Measurements from ENCODE around the gene SYNGR3.

SYNGR3 gene

GRCh38 chr16:1997494-1998359 lies 8.0 kb downstream of the SYNGR3 start:
- no peak for DNase-seq

DNA sequence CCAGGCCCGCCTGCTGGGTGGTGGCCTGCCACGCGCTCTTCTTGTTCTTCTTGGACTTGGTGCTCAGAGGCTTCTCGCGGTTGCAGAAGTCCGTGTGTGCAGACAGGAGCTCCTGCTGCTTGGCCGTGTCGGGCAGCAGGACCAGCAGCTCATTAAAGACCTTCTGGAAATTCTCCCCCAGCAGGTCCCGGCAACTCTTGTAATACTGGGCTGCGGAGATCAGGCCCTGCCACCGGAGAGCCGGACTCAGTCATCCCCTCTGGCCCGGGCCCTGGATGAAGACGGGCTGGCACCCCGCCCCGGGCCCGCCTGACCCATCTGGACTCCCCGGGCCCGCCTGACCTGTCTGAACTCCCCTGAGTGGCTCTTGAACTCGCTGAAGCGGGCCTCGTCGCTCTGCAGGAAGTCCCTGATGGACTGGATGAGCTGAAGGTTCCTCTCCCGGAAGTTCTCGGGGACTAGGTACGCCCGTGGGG lies 8.6 kb downstream of the SYNGR3 start:
- DNase-seq: no peak

- DNase-seq: no peak
Measured at GRCh38 chr16:1998852-1999801, 9.4 kb downstream of the SYNGR3 start.

DNA sequence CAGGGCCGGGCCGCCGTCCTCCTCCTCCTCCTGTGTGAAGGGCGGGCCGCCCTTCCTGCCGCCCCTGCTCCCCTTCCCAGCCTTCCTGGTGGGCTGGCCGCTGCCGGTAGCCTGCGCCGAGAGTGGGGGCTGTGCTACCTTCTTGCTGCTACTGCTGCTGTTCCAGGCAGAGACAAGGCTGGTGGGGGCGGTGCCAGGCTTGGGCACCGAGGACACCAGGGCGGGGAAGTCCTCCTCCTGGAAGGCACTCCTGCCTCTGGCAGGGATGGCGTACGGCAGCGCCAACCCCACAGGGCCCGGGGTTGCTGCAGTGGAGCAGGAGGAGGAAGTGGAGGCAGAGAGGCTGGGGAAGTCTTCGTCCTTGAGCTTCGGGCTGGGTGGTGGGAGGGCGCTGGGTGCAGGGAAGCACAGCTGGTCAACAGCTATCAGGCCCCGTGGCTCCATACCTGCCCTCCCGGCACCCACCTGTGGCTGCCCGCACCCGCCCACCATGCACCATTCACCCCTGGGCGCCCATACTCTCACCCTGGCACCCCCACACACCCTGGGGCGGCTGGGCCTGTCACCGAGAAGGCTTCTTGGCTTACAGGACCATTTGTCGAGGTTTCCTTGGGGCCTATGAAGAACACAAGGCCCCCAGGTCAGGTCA lies 10.2 kb downstream of the SYNGR3 start:
- no peak for DNase-seq

- no peak for DNase-seq
Measured at GRCh38 chr16:2001035-2001434, 11.3 kb downstream of the SYNGR3 start.

- DNase-seq: no peak
Measured at GRCh38 chr16:2001456-2002355, 11.9 kb downstream of the SYNGR3 start.

GRCh38 chr16:2002406-2003230 lies 12.8 kb downstream of the SYNGR3 start:
- no peak for DNase-seq

DNA sequence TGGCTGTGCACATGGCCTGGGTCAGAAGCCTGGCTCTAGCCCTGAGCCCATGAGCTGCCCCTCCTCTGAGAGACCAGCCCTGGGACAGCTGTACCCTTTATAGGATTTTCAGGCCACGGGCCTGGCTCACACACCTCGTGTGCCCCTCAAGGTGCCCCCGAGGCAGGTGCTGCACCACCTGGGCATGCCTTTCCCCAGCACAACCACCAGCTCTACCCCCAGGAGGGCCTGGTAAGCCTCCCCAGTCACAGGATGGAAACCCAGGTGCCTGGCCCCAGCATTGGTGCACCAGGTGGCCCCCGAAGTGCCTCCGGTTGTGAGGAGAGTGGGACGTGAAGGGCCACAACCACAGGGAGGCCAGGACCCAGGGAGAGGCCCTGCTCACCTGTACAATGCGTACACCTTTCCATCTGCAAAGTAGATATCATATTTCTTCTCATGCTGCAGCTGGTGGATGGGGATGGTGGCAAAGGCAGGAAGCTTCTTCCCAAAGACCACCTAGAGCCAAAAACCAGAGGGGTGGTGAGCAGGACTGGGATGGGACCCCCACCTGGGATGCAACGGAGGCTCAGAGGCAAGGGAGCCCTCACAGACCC lies 13.6 kb downstream of the SYNGR3 start:
- no peak for DNase-seq

DNA sequence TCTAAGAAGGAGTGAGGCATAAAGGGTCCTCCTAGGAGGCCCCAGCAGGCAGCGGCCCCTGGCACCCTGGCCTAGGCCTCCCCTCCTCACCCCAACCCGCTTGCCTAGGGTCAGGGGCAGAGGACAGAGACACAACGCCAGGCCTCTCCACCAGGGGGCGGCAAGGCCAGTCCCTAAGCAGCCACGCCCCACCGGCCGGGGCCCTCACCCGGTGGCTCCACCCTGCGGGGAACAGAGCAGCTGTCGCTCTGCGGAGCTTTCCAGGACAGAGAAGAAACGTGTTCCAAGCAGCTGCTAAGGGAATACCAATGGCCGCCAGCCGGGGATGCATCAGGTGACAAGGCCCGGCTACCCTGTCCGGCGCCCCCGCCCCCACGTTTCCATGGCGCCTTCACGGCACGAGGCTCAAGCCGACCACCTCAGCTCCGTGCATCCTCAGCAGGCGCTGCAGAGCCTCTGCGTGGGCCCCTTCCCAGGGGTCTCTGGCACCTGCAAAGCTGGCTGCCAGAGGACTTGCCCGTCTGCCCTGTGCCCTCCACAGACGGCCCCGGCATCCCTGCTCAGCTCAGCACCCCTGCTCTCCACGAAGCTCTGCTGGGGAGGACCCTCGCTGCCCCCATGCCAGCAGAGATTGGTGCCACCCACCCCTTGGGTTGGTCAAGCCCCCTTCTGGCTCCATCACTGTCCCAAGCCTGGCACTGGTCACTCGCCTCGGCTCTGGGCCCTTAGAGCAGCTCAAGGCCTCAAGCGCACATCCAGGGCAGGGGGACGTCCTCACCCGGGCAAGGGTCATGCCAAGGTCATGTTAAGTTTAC lies 14.3 kb downstream of the SYNGR3 start:
- no peak for DNase-seq

- no peak for DNase-seq
Measured at GRCh38 chr16:2004795-2005517, 15.2 kb downstream of the SYNGR3 start.

GRCh38 chr16:2005646-2006045 lies 15.9 kb downstream of the SYNGR3 start:
- DNase-seq: no peak

DNA sequence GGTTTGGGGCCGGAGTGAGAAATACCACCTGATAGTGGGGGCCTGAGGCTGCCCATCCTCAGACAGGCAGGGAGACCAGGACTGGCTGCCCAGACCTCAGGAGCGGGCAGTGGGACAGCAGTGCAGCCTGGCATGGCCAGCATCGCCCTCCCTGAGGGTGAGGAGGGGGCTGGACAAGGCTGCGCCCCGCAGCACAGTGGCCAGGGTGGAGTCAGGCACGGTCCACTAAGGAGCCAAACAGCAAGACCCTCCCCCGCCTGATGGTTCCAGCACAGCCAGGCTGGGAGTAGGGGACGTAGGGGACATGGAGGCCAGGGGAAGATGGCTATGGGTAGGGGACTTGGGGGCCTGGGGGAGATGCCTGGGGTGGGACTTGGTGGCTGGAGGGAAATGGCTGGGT lies 16.5 kb downstream of the SYNGR3 start:
- DNase-seq: no peak

GRCh38 chr16:2007081-2007836 lies 17.5 kb downstream of the SYNGR3 start:
- DNase-seq: no peak

GRCh38 chr16:2008009-2008526 lies 18.3 kb downstream of the SYNGR3 start:
- DNase-seq: no peak

DNA sequence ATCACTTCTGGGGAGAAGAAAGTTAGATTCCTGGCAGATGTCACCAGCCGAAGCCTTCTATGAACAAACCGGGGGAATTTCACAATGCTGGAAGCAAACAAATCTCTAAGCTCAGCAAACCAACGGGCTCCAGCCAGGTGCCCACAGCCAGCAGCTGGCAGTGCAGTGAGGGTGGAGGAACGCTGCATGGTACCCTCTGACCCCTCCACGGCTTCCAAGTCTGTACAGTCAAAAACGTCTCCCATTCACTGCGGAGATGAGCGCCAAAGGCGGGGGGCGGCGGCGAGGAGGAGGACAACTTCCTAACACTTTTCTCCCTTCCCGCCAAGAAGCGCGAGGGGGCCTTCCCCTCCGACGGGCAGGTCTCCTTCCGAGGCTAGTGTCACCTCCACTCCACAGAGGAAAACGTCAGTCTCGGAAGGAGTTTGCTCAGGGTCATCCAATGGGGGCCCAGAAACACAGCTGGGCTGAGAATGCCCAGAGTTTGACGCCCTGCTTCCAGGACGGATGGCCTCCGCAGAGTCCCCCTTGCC lies 18.9 kb downstream of the SYNGR3 start:
- DNase-seq: no peak

- DNase-seq: no peak
Measured at GRCh38 chr16:2009164-2009711, 19.5 kb downstream of the SYNGR3 start.

DNA sequence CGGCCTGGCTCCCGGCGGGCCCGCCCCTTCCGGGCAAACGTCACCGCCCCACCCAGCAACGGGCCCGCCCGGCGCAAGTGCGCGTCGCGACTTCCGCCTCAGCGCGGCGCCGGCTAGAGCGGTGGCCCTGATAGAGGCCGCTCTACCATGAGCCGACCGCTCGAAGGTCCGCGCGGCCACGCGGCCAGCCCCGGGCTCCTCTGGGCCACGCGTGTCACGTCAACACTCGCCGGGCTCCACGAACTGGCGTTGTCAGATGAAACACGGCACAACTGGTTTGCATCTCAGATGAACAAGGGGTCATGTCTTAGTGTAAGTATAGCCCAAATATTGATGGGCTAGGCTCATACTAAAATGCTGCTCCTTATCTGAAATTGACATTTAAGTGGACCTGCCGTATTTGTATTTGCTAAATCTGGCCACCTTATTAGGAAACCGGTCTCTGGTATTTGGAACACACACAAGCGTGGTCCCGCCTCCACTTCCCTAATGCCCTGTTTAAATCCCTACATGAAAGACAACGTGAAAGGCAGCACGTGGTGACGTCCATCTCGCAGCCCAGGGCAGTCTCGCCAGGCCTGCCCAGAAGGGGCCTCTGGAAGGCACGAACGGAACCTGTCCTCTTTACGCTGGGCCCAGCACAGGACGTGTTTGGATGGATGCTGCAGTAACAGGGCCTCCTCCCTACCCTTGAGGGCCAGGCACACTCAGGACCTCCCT lies 20.2 kb downstream of the SYNGR3 start, which contains the start of gene ZNF598:
Gene ZNF598, minus strand, starts transcription at position 31 of the 720 bp plus-strand sequence.
- no peak for DNase-seq
